ENCODE data around the gene IDH2. TPM values are rescaled to one million over a fixed set of nuclear protein-coding genes. Genes with fewer than 3 reads are reported as not detected.

Gene IDH2
- polyA plus RNA-seq, 1 donor from 2014 or later, result 84.7 TPM

DNA sequence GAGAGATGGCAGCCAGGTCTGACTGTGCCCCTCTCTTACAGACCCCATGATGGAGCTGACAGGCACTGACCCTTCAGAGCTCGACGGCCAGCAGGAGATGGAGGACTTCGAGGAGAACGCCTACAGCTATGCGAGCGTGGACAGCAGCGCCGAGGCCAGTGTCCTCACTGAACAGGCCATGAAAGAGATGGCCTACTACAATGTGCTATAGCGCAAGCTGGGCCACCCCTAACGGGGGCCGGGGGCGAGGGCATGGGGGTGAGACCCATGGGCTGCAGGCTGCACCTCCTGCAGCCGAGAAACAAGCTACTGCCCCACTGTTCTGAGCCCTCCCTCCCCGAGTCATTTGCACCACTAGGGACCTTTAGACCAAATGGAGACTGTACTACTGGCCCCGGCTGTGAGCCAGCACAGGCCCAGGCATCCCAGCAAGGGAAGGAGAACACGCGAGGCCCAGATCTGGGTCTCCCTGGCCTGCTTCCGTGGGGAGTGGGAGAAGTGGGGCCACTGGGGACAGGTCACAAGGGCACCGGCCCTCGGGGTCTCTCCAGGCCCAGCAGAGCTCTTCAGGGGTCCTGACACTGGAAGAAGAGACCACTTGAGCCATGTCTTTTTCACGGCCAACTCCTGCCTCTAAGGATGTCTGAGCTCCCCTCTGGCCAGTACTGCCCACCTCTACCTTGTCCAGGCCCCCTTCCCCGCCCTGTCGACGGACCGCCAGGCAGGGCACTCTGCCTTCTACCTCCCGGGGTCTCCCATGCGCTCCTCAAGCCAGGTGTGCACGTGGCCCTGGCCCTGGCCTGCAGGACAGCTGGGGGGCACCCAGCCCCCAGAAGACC lies 22.4 kb downstream of the IDH2 start:
- Histone ChIP-seq H3K27ac (ENCODE audit: low read length) (no peak overlapping the region), H3K79me2 (replicated peaks; ENCODE audit: insufficient read depth, low read length) (no peaks in the 10 kb centered on the region), H2AFZ (ENCODE audit: low read depth, low read length) (no peak overlapping the region), H3K9me3 (ENCODE audit: low read length) (no peaks in the 10 kb centered on the region), H3K27me3 (ENCODE audit: insufficient read depth, low read depth, low read length) (no peaks in the 10 kb centered on the region), H4K20me1 (ENCODE audit: insufficient read depth) (no peaks in the 10 kb centered on the region), H3K36me3 (ENCODE audit: insufficient read depth, low read length) (peaks cover 1% of the 10 kb centered on the region), H3F3A (ENCODE audit: insufficient read depth, low read length, poor library complexity, severe bottlenecking) (no peaks in the 10 kb centered on the region), H3K4me3 (ENCODE audit: low read length) (no peak overlapping the region), H3K9me2 (ENCODE audit: insufficient read depth, low read length) (no peaks in the 10 kb centered on the region), H3K9ac (ENCODE audit: low read length) (no peak overlapping the region), H3K4me2 (ENCODE audit: low read length) (no peak overlapping the region)
- no peak for TF ChIP-seq TAF1 (IDR thresholded peaks at IDR 0.05; ENCODE audit: low read depth)
- TF ChIP-seq MXI1 (conservative IDR thresholded peaks at IDR 0.05; ENCODE audit: poor library complexity, severe bottlenecking), result no peak
- TF ChIP-seq, protein P1, sequence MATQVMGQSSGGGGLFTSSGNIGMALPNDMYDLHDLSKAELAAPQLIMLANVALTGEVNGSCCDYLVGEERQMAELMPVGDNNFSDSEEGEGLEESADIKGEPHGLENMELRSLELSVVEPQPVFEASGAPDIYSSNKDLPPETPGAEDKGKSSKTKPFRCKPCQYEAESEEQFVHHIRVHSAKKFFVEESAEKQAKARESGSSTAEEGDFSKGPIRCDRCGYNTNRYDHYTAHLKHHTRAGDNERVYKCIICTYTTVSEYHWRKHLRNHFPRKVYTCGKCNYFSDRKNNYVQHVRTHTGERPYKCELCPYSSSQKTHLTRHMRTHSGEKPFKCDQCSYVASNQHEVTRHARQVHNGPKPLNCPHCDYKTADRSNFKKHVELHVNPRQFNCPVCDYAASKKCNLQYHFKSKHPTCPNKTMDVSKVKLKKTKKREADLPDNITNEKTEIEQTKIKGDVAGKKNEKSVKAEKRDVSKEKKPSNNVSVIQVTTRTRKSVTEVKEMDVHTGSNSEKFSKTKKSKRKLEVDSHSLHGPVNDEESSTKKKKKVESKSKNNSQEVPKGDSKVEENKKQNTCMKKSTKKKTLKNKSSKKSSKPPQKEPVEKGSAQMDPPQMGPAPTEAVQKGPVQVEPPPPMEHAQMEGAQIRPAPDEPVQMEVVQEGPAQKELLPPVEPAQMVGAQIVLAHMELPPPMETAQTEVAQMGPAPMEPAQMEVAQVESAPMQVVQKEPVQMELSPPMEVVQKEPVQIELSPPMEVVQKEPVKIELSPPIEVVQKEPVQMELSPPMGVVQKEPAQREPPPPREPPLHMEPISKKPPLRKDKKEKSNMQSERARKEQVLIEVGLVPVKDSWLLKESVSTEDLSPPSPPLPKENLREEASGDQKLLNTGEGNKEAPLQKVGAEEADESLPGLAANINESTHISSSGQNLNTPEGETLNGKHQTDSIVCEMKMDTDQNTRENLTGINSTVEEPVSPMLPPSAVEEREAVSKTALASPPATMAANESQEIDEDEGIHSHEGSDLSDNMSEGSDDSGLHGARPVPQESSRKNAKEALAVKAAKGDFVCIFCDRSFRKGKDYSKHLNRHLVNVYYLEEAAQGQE (IDR thresholded peaks at IDR 0.05; ENCODE audit: borderline replicate concordance), result no peak
- TF ChIP-seq EZH2 (IDR thresholded peaks at IDR 0.05; ENCODE audit: borderline replicate concordance, insufficient read depth, low read length, poor library complexity, severe bottlenecking), result no peak
- TF ChIP-seq RAD21 (conservative IDR thresholded peaks at IDR 0.05), result no peak
- no peak for TF ChIP-seq EP300 (conservative IDR thresholded peaks at IDR 0.05; ENCODE audit: poor library complexity, severe bottlenecking)
- TF ChIP-seq, protein P2, sequence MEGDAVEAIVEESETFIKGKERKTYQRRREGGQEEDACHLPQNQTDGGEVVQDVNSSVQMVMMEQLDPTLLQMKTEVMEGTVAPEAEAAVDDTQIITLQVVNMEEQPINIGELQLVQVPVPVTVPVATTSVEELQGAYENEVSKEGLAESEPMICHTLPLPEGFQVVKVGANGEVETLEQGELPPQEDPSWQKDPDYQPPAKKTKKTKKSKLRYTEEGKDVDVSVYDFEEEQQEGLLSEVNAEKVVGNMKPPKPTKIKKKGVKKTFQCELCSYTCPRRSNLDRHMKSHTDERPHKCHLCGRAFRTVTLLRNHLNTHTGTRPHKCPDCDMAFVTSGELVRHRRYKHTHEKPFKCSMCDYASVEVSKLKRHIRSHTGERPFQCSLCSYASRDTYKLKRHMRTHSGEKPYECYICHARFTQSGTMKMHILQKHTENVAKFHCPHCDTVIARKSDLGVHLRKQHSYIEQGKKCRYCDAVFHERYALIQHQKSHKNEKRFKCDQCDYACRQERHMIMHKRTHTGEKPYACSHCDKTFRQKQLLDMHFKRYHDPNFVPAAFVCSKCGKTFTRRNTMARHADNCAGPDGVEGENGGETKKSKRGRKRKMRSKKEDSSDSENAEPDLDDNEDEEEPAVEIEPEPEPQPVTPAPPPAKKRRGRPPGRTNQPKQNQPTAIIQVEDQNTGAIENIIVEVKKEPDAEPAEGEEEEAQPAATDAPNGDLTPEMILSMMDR (IDR thresholded peaks at IDR 0.05; ENCODE audit: poor library complexity, severe bottlenecking), result no peak
- TF ChIP-seq POLR2AphosphoS5 (IDR thresholded peaks at IDR 0.05), result no peak
- TF ChIP-seq SMC3 (conservative IDR thresholded peaks at IDR 0.05; ENCODE audit: poor library complexity), result no peak

DNA sequence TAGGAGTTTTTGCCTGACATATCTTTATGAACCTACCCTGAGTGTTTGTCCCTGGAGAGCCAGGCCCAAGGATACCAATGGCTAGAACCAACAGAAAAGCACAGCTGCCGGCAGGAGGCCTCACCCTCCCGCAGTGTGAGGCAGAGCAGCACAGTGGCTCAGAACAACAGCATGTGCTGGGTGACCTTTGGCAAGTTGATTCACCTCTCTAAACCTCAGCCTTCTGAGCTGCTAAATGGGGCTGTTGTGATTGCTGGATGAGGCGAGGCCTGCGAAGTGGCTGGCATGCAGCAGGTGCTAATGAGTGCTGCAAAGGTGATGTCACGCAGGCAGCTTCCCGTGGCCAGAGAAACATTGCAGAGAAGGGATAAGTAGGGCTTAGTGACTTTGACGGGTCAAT lies 23.3 kb downstream of the IDH2 start:
- no peaks in the 10 kb centered on the region for H3F3A ChIP-seq (ENCODE audit: insufficient read depth, low read length, poor library complexity, severe bottlenecking)
- no peak overlapping the region for H2AFZ ChIP-seq (ENCODE audit: low read depth, low read length)
- H3K27me3 ChIP-seq (ENCODE audit: insufficient read depth, low read depth, low read length), result no peaks in the 10 kb centered on the region
- H3K9me3 ChIP-seq (ENCODE audit: low read length), result no peaks in the 10 kb centered on the region
- no peaks in the 10 kb centered on the region for H3K79me2 ChIP-seq (replicated peaks; ENCODE audit: insufficient read depth, low read length)
- no peaks in the 10 kb centered on the region for H3K9me2 ChIP-seq (ENCODE audit: insufficient read depth, low read length)
- TF ChIP-seq TAF1 (IDR thresholded peaks at IDR 0.05; ENCODE audit: low read depth) (no peak), RAD21 (conservative IDR thresholded peaks at IDR 0.05) (no peak), POLR2AphosphoS5 (IDR thresholded peaks at IDR 0.05) (no peak), EP300 (conservative IDR thresholded peaks at IDR 0.05; ENCODE audit: poor library complexity, severe bottlenecking) (no peak), SMC3 (conservative IDR thresholded peaks at IDR 0.05; ENCODE audit: poor library complexity) (no peak), MXI1 (conservative IDR thresholded peaks at IDR 0.05; ENCODE audit: poor library complexity, severe bottlenecking) (no peak), EZH2 (IDR thresholded peaks at IDR 0.05; ENCODE audit: borderline replicate concordance, insufficient read depth, low read length, poor library complexity, severe bottlenecking) (no peak)
- TF ChIP-seq, protein P1 (IDR thresholded peaks at IDR 0.05; ENCODE audit: borderline replicate concordance), result no peak
- TF ChIP-seq, protein P2 (IDR thresholded peaks at IDR 0.05; ENCODE audit: poor library complexity, severe bottlenecking), result no peak
- H3K9ac ChIP-seq (ENCODE audit: low read length), result no peak overlapping the region
- H3K27ac ChIP-seq (ENCODE audit: low read length), result no peak overlapping the region
- no peaks in the 10 kb centered on the region for H4K20me1 ChIP-seq (ENCODE audit: insufficient read depth)
- H3K36me3 ChIP-seq (ENCODE audit: insufficient read depth, low read length), result no peaks in the 10 kb centered on the region
- H3K4me2 ChIP-seq (ENCODE audit: low read length), result no peak overlapping the region
- no peak overlapping the region for H3K4me3 ChIP-seq (ENCODE audit: low read length)

All from neural cell (in vitro differentiated cells).